GM18907 (cell line): ENCODE measurements around the gene CYB561A3.
A peak's percentile ranks its signal among the peaks of the same experiment; 100 is the strongest.

Experiments
- ATAC-seq: cut with Tn5 transposase; IDR thresholded peaks from one replicate; pipeline ENCODE4 v1.9.1; 2021; ENCODE audit warnings: mild to moderate bottlenecking, moderate library complexity; ENCODE audit not compliant: unreplicated experiment

The CYB561A3 gene

GRCh38 chr11:61369372-61370348 lies 8.0 kb upstream of the CYB561A3 start:
- no peak for ATAC-seq

GRCh38 chr11:61368646-61369045 lies 7.0 kb upstream of the CYB561A3 start:
- no peak for ATAC-seq

GRCh38 chr11:61367406-61367805 lies 5.7 kb upstream of the CYB561A3 start:
- no peak for ATAC-seq

GRCh38 chr11:61364012-61364675 lies 2.5 kb upstream of the CYB561A3 start:
- no peak for ATAC-seq

GRCh38 chr11:61362542-61362875 lies 827 bp upstream of the CYB561A3 start:
- no peak for ATAC-seq

GRCh38 chr11:61361237-61361740 lies 393 bp downstream of the CYB561A3 start:
- no peak for ATAC-seq

- no peak for ATAC-seq
Observed at GRCh38 chr11:61359516-61359915, 2.2 kb downstream of the CYB561A3 start.

GRCh38 chr11:61358566-61358965 lies 3.1 kb downstream of the CYB561A3 start:
- ATAC-seq = no peak

- no peak for ATAC-seq
Observed at GRCh38 chr11:61357894-61358239, 3.8 kb downstream of the CYB561A3 start.

- peak; percentile 59 for ATAC-seq
Observed at GRCh38 chr11:61357233-61357893, 4.3 kb downstream of the CYB561A3 start.

GRCh38 chr11:61356706-61357105 lies 5.0 kb downstream of the CYB561A3 start:
- ATAC-seq = no peak

GRCh38 chr11:61354208-61354607 lies 7.5 kb downstream of the CYB561A3 start:
- ATAC-seq = no peak

- ATAC-seq = no peak
Observed at GRCh38 chr11:61353131-61354067, 8.3 kb downstream of the CYB561A3 start.

GRCh38 chr11:61352038-61352437 lies 9.6 kb downstream of the CYB561A3 start:
- ATAC-seq = no peak

GRCh38 chr11:61350803-61351202 lies 10.9 kb downstream of the CYB561A3 start:
- ATAC-seq = no peak

- ATAC-seq = no peak
Observed at GRCh38 chr11:61350336-61350735, 11.3 kb downstream of the CYB561A3 start.

- no peak for ATAC-seq
Observed at GRCh38 chr11:61349916-61350315, 11.8 kb downstream of the CYB561A3 start.

GRCh38 chr11:61349189-61349751 lies 12.4 kb downstream of the CYB561A3 start:
- ATAC-seq = no peak

- no peak for ATAC-seq
Observed at GRCh38 chr11:61347916-61348461, 13.7 kb downstream of the CYB561A3 start.
